Retina (tissue), 1 donor: ENCODE data around the gene PHLDA2.
"Not testable (repeated sequence)": the region's sequence is repeated elsewhere in the genome, so short reads cannot be mapped to it uniquely, and the experiment has no call there.

Experiments used
- DNase-seq: peaks from one replicate; pipeline ENCODE4 v3.0.0-alpha.2; 2016

The PHLDA2 gene

DNA sequence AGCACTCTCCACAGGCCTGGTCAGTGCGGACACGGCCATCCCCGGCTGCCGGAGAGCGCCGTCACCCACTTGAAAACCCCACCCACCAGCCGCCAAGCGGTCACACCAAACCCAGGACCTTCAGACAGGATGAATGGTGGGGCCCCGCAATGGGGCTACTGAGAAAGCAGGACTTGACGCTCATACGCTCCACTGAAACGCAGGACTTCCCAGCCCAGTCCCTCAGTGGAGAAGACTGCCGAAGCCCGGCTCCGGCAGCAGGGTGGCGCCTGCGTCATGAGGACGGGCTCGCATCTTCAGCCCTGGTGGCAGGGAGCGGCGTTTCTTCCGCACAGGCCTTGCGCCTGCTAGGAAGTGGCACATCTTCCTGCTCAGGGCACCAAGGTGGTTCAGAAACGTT lies 15.3 kb upstream of the PHLDA2 start:
- DNase-seq, result no peak

- DNase-seq, result no peak
These were observed 14.5 kb upstream of the PHLDA2 start for GRCh38 chr11:2943711-2944118.

GRCh38 chr11:2942872-2943710 lies 13.9 kb upstream of the PHLDA2 start:
- DNase-seq, result no peak

DNA sequence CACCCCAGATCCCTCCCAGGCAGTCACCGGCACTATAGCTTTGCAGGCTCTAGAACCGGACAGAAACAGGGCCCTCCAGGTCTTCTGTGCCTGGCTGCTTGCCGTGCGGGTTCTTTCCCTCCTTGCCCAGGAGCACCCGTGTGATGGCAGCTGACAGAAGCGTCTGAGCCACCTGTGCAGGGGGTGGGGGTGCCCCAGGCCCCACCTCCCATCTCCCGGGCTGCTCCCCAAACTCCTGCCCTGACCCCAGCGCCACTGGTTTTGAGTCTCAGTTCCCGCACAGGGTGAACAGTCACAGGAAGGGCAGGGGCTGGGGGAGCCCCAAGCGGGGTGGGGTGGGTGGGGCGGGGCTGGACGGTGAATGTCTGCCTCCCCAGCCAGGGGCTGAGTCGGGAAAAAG lies 13.2 kb upstream of the PHLDA2 start:
- no peak for DNase-seq

GRCh38 chr11:2940921-2941821 lies 12.0 kb upstream of the PHLDA2 start:
- no peak for DNase-seq

DNA sequence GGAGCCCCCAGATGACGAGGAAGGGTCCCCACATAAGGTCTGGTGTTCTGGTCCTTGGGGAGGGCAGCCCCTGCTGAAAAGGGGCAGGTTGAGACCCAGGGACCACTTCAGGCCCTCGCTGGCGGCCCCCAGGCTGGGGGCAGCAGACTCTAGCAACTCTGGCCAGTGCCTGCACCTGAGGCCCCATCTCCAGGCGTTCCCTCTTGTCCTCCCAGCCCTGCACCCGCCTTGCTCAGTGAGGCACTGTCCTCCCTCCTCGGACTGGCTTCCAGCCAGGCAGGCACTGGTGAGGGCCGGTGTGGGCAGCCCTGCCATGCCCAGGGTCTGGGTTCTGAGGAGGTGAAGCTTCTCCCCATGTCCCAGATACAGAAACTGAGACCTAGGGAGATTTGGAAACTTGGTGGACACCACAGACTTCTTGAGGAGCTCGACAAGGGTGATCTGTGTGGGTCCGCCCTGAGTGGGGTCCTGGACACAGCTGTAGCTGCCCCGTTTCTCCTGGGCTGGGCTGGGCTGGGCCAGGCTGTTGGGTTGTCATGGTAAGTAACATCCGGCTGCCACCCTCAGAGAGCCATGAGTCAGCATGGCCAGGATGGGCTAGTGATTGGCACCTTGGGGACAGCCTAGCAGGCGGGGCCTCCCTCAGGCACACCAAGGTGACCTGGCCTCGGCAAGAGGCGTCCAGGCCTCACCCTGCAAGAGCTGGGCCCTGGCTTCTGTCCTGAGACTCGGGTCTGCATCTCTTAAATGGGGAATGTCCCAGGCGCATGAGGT lies 11.1 kb upstream of the PHLDA2 start:
- DNase-seq, result no peak

GRCh38 chr11:2938458-2939418 lies 9.5 kb upstream of the PHLDA2 start:
- DNase-seq, result not testable (repeated sequence)

DNA sequence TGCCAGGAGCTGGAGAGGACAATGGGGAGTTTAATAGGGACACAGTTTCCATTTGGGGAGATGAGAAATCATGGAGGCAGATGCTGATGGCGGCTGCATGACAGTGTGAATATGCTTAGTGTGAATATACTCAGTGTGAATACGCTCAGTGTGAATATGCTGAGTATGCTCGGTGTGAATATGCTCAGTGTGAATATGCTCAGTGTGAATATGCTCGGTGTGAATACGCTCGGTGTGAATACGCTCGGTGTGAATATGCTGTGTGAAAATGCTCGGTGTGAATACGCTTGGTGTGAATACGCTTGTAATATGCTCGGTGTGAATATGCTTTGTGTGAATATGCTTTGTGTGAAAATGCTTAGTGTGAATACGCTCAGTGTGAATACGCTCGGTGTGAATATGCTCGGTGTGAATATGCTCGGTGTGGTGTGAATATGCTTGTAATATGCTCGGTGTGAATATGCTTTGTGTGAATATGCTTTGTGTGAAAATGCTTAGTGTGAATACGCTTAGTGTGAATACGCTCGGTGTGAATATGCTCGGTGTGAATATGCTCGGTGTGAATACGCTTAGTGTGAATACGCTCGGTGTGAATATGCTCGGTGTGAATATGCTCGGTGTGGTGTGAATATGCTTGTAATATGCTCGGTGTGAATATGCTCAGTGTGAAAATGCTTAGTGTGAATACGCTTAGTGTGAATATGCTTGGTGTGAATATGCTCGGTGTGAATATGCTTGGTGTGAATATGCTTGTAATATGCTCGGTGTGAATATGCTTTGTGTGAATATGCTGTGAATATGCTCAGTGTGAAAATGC lies 8.6 kb upstream of the PHLDA2 start:
- not testable (repeated sequence) for DNase-seq

- DNase-seq, result no peak
These were observed 5.5 kb upstream of the PHLDA2 start for GRCh38 chr11:2934611-2935239.

DNA sequence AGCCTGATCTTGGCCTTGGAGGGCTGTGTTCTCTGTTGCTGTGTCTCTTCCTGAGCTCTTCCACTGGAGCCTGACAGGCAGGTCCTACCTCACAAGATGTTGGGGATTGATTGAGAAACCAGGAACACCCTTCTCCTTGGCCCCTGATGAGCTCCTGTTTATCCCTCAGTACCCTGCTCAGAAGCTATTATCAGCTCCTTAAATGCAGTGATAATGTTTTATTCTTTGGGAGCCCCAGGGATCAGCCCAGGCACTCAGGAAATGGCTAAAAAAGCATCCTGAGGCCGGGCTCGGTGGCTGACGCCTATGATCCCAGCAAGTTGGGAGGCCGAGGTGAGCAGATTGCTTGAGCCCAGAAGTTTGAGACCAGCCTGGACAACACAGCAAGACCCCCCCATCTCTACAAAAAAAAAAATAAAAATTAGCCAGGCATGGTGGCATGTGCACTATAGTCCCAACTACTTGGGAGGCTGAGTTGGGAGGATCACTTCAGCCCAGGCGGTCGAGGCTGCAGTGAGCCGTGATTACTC lies 4.9 kb upstream of the PHLDA2 start:
- DNase-seq, result no peak

DNA sequence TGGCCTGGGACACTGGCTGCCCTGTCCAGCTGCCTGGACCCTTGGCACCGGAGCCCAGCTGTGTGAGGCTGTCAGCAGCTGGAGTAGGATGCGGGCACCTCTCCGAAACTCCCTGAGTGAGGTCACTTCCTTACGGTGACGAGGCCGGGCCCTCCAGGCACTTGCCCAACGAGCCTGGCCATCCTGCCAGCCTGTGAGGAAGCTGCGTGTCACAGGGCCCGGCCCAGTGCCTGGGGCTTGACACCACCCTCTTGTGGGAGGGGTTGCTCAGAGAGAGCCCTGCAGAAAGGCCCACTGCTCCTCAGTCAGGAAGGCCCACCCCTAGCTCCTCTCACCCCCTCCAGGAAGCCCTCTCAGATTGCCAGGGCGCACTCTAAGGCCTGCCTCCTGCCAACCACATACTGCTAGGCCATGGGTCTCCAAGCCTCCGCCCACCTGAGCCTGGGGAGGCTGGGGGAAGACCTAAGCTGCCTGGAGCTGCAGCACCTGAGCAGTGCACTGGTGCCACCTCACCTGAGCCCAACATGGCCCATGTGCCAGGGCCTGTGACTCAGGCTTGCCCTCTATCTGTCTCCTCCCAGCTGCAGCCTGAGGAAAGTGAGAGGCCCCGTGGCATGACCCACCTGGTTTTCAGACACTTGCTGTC lies 4.3 kb upstream of the PHLDA2 start:
- DNase-seq, result no peak

DNA sequence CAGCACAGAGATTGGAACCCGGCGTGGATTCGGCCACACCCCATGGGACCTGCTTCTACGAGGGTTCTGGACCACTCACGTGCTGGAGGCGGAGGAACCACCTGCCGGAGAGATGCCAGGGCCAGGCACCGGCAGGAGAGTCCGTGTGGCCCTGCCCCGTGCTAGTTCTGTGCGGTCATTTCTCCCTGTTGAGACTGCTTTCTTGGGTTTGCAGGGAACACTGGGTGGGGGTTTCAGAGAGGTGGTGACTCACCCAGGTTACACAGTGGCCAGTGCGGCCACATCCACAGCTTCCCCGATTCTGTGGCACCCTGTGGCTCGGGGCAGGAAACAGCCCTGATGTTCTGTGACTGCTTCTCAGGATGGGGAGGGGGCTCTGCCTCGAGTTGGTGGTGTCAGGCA lies 3.6 kb upstream of the PHLDA2 start:
- DNase-seq, result no peak

- DNase-seq, result no peak
These were observed 2.8 kb upstream of the PHLDA2 start for GRCh38 chr11:2931771-2932738.

DNA sequence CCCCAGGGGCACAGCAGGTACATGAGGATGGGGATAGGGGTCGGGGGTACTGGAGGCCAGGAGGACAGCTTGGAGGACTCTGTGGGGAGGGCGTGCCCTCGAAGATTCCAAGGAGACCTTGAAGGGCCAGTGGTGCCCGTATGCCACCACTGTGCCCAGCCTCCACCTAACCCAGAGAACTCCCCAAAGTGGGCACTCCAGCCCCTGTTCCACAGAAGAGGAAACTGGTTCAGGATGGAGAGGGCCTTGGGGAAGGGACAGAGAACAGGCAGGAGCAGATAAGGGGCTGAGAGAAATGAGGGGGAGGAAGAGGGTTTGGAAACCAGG lies 2.2 kb upstream of the PHLDA2 start:
- DNase-seq, result no peak

GRCh38 chr11:2930704-2931419 lies 1.6 kb upstream of the PHLDA2 start:
- DNase-seq, result no peak

DNA sequence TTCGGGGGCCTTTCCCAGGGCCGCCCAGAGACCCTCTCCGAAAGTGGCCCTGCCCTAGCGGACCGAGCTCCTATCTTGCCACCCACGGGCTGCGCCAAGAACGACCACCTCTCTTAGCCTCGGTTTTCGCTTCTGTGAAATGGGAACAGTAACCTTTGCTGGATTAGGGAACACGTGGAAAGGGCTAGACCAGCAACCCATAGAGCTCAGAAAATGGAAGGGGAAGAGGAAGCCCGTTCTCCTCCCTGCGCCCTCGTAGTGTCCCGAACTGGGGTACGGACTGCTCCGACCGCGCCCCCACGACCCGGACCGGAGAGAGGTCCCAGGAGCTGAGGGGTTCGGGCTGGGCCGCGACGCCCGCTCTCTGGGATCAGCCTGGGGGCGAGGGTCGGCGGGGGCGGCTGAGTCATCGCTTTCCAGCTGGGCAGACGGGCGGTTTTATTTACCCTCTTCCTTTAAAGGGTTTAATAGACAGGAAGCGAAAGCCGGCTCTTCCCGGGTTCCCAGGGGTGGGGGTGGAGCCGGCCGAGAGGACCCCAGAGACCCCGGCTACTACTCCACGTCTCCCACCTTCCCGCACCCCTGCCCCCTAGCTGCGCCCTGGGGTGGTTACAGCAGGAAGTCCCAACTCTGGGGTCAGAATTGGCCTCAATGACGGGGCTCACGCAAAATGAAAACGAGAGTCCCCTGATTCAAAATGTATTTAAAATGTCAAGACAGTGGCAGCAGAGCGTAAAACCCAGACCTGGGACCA lies 907 bp upstream of the PHLDA2 start:
- DNase-seq, result no peak

- no peak for DNase-seq
These were observed 320 bp upstream of the PHLDA2 start for GRCh38 chr11:2929531-2929949.
